GM23248 (cell line): Measurements from ENCODE around the gene FURIN. TPM values are rescaled to one million over a fixed set of nuclear protein-coding genes. Genes with fewer than 3 reads are reported as not detected.

ENCODE experiments used
- DNase-seq: peaks from one replicate; pipeline ENCODE4 v3.0.0-alpha.2; 2015
- H2AFZ ChIP-seq: fragments of 200-600 bp; sonication (generic); 2 replicates; pipeline ENCODE4 v1.6.1; 2016; ENCODE audit warnings: antibody characterized with exemption
- H3F3A ChIP-seq: fragments of 200-600 bp; sonication (generic); 2 replicates; pipeline ENCODE4 v1.6.1; 2016; ENCODE audit warnings: mild to moderate bottlenecking, antibody characterized with exemption, mixed run types; ENCODE audit not compliant: insufficient read depth
- H3K27ac ChIP-seq: fragments of 200-600 bp; sonication (generic); 2 replicates; pipeline ENCODE4 v1.5.1; 2016; ENCODE audit warnings: mild to moderate bottlenecking
- H3K27me3 ChIP-seq: fragments of 200-600 bp; sonication (generic); replicated peaks from 2 replicates; pipeline ENCODE4 v1.6.1; 2016; ENCODE audit warnings: mild to moderate bottlenecking; ENCODE audit not compliant: insufficient read depth
- H3K36me3 ChIP-seq: fragments of 200-600 bp; sonication (generic); 2 replicates; pipeline ENCODE4 v1.6.1; 2016; ENCODE audit warnings: low read depth, mild to moderate bottlenecking
- H3K4me1 ChIP-seq: fragments of 200-600 bp; sonication (generic); 2 replicates; pipeline ENCODE4 v1.6.1; 2016; ENCODE audit warnings: mild to moderate bottlenecking; ENCODE audit not compliant: insufficient read depth
- H3K4me2 ChIP-seq: fragments of 200-600 bp; sonication (generic); one replicate; pipeline ENCODE4 v1.6.1; 2016; ENCODE audit warnings: mild to moderate bottlenecking; ENCODE audit not compliant: unreplicated experiment
- H3K4me3 ChIP-seq: fragments of 200-600 bp; sonication (generic); 2 replicates; pipeline ENCODE4 v1.5.1; 2016; ENCODE audit warnings: mild to moderate bottlenecking
- H3K79me2 ChIP-seq: fragments of 200-600 bp; sonication (generic); 2 replicates; pipeline ENCODE4 v1.6.1; 2016; ENCODE audit warnings: mild to moderate bottlenecking; ENCODE audit not compliant: insufficient read depth
- H3K9ac ChIP-seq: fragments of 200-600 bp; sonication (generic); 2 replicates; pipeline ENCODE4 v1.6.1; 2016; ENCODE audit warnings: mild to moderate bottlenecking
- H3K9me2 ChIP-seq: fragments of 200-600 bp; sonication (generic); 2 replicates; pipeline ENCODE4 v1.6.1; 2016; ENCODE audit warnings: mixed run types, mild to moderate bottlenecking, moderate library complexity; ENCODE audit not compliant: insufficient read depth
- H3K9me3 ChIP-seq: fragments of 200-600 bp; sonication (generic); one replicate; pipeline ENCODE4 v1.6.1; 2017; ENCODE audit warnings: low read depth
- H4K20me1 ChIP-seq: fragments of 200-600 bp; sonication (generic); 2 replicates; pipeline ENCODE4 v1.6.0; 2016; ENCODE audit not compliant: insufficient read depth
- EZH2 ChIP-seq: fragments of 200-600 bp; sonication (generic); IDR thresholded peaks from 2 replicates; pipeline ENCODE4 v1.6.1; 2018; ENCODE audit warnings: antibody characterized with exemption, mild to moderate bottlenecking; ENCODE audit not compliant: insufficient read depth, poor library complexity, severe bottlenecking
- EZH2phosphoT487 ChIP-seq: fragments of 200-600 bp; sonication (generic); IDR thresholded peaks from 2 replicates; pipeline ENCODE4 v1.6.1; 2018; ENCODE audit warnings: antibody characterized with exemption, moderate library complexity, mild to moderate bottlenecking, low read depth; ENCODE audit not compliant: insufficient read depth
- WGBS, 2 experiments: methylation state at CpG; one replicate each; pipeline ENCODE4 v1.1.6; 2015 to 2017; ENCODE audit warnings: low lambda C conversion rate in 2 of 2, low coverage in 1 of 2; ENCODE audit errors: missing lambda C conversion rate in 2 of 2; 5-methylcytosine and 5-hydroxymethylcytosine counted together
- in situ Hi-C: fragments of 300-500 bp; cut with MboI; formaldehyde crosslinking; loops from 2 replicates; pipeline ENCODE4 v1.15.0; 2020
- polyA plus RNA-seq: library from polyadenylated mRNA; unstranded; fragments of >200 nt; fragmentation: Nextera tagmentation; extraction: Ambion mirVana; gene quantifications from 2 replicates; pipeline ENCODE4 v1.2.1, GENCODE V29; 2016
- total RNA-seq: library from RNA; depleted of rRNA; stranded (reverse); fragments of >200 nt; shearing (Covaris generic); gene quantifications from 2 replicates; pipeline ENCODE4 v1.2.3, GENCODE V29; 2014

FURIN gene
- total and polyA plus RNA-seq, 2 experiments from 2014 or later, result 13.9 to 50.8 TPM

DNA sequence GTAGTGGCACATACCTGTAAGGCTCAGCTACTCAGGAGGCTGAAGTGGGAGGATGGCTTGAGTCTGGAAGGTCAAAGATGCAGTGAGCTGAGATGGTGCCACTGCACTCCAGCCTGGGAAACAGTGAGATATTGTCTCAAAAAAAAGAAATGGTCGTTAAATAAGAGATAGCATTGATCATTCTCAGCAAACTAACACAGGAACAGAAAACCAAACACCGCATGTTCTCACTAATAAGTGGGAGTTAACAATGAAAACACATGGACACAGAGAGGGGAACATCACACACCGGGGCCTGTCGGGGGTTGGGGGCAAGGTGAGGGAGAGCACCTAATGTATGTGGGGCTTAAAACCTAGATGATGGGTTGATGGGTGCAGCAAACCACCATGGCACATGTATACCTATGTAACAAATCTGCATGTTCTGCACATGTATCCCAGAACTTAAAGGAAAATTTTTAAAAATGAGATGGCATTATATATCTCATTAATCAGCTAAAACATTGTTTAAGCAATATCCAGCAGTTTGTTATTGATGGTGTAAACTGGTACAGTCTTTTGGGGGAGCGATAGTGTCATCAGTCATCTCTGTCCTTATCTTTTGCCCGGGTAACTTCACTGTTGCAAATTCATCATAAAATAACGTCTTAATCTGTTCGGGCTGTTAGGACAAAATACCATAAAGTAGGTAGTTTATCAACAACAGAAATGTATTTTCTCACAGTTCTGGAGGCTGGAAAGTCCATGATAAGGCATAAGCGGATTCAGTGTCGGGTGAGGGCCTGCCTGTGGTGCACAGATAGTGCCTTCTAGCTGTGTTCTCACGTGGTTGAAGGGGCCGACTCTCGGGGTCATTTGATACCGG is 33.0 kb downstream of the FURIN start:
- H3K9me3 ChIP-seq, result no peaks in the 10 kb centered on the region
- no peaks in the 10 kb centered on the region for H3K36me3 ChIP-seq
- peak overlapping the region; percentile 78 for H3K9ac ChIP-seq
- WGBS, 2 experiments, result 62 to 63% methylated on average over 14 of the region's 14 CpGs
- H2AFZ ChIP-seq, result peak overlapping the region; percentile 86
- no peaks in the 10 kb centered on the region for H4K20me1 ChIP-seq
- peak overlapping the region; percentile 80 for H3K4me3 ChIP-seq
- H3K27me3 ChIP-seq, result no peaks in the 10 kb centered on the region
- H3K79me2 ChIP-seq, result no peaks in the 10 kb centered on the region
- TF ChIP-seq EZH2phosphoT487 (no peak), EZH2 (no peak)
- H3K9me2 ChIP-seq, result no peaks in the 10 kb centered on the region
- peak overlapping the region; percentile 45; the same call in 1 of the 2 replicates for H3K27ac ChIP-seq
- in situ Hi-C loops, result no loop called here
- peaks cover 6% of the 10 kb centered on the region; the same call in 1 of the 2 replicates for H3K4me1 ChIP-seq
- peak; percentile 7 for DNase-seq
- H3K4me2 ChIP-seq, result peak overlapping the region; percentile 93
- H3F3A ChIP-seq, result peaks cover 10% of the 10 kb centered on the region; the same call in 1 of the 2 replicates

DNA sequence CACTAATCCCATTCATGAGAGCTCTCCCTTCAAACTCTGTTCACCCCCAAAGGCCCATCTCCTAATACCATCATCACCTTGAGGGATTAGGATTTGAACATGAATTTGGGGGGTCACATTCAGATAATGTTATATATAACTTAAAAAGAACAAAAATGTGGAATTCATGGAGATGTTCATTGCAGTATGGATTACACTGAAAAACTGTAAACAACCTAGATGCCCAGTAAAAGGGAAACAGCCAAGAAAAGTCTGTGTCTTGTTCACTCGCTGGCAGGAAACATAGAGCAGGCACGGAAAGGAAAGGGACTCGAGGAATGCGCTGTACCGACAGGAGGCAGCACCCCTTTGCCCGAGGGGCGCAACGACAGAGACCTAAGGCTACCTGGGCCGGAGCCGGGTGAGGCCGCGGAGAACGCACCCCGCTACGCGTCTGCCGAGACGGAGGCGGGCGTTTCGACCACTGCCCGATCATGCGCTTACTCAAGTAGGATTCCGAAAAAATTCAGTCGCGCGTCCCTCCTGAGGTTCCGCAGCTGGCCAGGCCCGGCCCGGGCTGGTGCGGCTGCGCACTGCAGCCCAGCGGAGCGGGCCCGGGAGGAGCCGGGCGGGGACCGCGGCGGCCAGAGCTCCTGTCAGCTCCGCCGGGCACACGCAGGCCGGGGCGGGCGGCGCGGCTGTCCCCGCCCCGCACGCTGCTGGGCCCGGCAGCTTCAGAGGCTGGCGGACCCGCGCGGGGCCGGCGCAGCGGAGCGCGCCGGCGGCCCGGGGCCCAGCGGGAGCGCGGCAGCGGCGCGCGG is 33.9 kb downstream of the FURIN start:
- Histone ChIP-seq H3K4me3 (peak overlapping the region; percentile 80), H4K20me1 (no peaks in the 10 kb centered on the region), H3K9me3 (no peaks in the 10 kb centered on the region), H3K36me3 (no peaks in the 10 kb centered on the region), H3K27ac (peak overlapping the region; percentile 45), H3F3A (peaks cover 10% of the 10 kb centered on the region; the same call in 1 of the 2 replicates), H3K27me3 (no peaks in the 10 kb centered on the region), H3K9ac (peak overlapping the region; percentile 78), H3K9me2 (no peaks in the 10 kb centered on the region), H3K4me1 (peaks cover 6% of the 10 kb centered on the region; the same call in 1 of the 2 replicates), H3K4me2 (peak overlapping the region; percentile 93), H3K79me2 (no peaks in the 10 kb centered on the region), H2AFZ (peak overlapping the region; percentile 86)
- 1% methylated on average over 17 to 67 of the region's 71 CpGs for WGBS, 2 experiments
- in situ Hi-C loops, result no loop called here
- DNase-seq, result peak; percentile 90
- TF ChIP-seq EZH2 (no peak), EZH2phosphoT487 (no peak)

DNA sequence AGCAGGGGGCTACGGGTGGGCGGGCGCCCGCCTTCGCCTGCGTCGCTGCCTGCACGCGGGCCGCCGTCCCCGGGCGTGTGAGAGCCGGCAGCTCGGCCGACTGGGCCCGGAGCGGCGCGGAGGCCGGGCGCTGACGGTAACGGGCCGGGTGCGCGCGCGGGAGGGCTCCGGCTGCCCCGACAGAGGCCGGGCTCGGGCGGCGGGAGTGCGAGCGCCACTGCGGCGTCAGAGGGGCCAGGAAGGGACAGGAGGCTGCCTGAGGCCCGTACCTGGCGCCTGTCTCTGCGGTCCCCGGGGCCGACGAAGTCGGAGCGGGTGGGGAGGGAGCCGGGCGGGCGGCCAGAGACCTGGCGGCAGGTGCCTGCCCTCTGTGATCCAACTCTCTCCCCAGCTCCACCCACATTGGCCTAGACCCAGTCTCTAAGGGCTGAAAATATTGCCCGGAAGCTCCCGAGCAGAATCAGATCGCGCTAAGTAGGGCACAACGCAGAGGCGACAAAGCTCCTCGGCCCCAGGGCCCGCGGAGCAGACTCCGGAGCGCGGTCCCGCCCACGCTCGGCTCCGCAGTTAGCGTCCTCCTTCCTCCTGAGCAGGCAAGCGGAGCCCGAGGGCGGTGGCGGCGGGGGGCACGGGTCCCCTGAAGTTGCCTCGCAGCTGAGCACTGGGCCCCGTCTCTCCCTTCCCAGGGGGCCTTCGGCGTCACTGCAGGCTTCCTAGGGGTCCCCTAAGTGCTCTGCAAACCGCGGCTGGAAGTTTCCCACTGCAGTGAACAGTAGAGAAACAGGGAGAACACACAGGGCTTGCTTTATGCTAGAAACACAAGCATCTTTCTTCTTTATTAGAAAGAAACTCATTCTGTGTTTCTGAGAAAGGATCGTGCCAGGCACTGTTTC is 34.7 kb downstream of the FURIN start, which contains the start of gene MAN2A2:
MAN2A2 (plus strand) TSS at position 463 of the 893 bp plus-strand sequence. CDS start 906 bp downstream, outside the sequence.
- Histone ChIP-seq H3K4me3 (peak within 1 kb of the TSS; percentile 80), H3K9ac (peak within 1 kb of the TSS; percentile 78), H3K9me2 (no peaks in the 10 kb centered on the region), H3K27me3 (no peaks in the 10 kb centered on the region), H3K27ac (peak within 1 kb of the TSS; percentile 45), H3K36me3 (no peaks in the 10 kb centered on the region), H3K79me2 (no peaks in the 10 kb centered on the region), H3F3A (peaks cover 10% of the 10 kb centered on the region; the same call in 1 of the 2 replicates), H4K20me1 (no peaks in the 10 kb centered on the region), H3K9me3 (no peaks in the 10 kb centered on the region), H2AFZ (peak within 1 kb of the TSS; percentile 92), H3K4me2 (peak within 1 kb of the TSS; percentile 93), H3K4me1 (peaks cover 6% of the 10 kb centered on the region; the same call in 1 of the 2 replicates)
- in situ Hi-C loops, result no loop called here
- 2 to 3% methylated on average over 44 to 58 of the region's 81 CpGs for WGBS, 2 experiments
- DNase-seq, result peak; percentile 79
- TF ChIP-seq EZH2 (no peak), EZH2phosphoT487 (no peak)
